Cerebellar nuclear complex (tissue), 1 donor: ENCODE measurements around the gene DLGAP4.

ENCODE experiments used
- DNase-seq, 2 experiments: peaks; one replicate each; lab custom pipeline; 2025; lab: John Stamatoyannopoulos, UW

The DLGAP4 gene

GRCh38 chr20:36477475-36477874, 171.3 kb downstream of the DLGAP4 start:
- DNase-seq, result no peak

- DNase-seq, result no peak
These were observed 172.2 kb downstream of the DLGAP4 start for GRCh38 chr20:36478137-36478905.

- DNase-seq, result no peak
These were observed 173.8 kb downstream of the DLGAP4 start for GRCh38 chr20:36479938-36480337.

DNA sequence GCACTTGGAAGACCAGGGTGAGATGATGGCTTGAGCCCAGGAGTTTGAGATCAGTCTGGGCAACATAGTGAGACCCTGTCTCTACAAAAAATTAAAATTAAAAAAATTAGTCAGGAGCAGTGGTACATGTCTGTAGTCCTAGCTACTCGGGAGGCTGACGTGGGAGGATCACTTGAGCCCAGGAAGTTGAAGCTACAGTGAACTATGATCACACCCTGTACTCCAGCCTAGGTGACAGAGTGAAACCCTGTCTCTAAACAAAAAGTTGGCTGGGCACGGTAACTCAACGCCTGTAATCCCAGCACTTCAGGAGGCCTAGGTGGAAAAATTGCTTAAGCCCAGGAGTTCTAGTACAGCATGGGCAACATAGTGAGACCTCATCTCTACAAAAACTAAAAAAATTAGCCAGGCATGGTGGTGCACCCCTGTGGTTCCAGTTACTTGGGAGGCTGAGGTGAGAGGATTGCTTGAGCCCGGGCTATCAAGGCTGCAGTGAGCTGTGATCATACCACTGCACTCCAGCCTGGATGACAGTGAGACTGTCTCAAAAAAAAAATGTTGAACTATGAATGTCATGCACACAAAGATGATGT, 174.4 kb downstream of the DLGAP4 start:
- DNase-seq, result no peak

GRCh38 chr20:36481380-36482043, 175.4 kb downstream of the DLGAP4 start:
- peak in 1 of 2 experiments; percentile 66 for DNase-seq

DNA sequence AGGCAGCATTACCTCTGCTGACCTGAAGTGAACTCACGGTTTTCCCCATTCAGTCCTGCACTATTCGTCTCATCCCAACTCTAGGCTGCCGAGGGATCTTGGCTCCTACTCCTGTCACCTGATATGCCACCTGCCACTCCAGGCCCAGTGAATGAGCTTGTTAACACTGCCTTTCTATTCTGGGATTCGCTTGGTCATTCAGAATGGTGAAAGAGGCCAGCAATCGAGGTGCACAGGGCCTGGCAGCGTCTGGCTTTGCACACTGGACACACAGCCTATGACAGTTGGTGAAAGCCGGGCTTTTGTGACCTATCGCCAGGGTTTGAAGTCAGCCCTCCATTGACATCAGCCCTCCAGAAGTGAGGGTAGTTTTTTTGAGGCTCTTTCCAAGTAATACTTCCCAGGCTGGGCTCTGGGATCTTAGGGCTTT, 175.9 kb downstream of the DLGAP4 start:
- DNase-seq, result peak; percentile 92 to 95

DNA sequence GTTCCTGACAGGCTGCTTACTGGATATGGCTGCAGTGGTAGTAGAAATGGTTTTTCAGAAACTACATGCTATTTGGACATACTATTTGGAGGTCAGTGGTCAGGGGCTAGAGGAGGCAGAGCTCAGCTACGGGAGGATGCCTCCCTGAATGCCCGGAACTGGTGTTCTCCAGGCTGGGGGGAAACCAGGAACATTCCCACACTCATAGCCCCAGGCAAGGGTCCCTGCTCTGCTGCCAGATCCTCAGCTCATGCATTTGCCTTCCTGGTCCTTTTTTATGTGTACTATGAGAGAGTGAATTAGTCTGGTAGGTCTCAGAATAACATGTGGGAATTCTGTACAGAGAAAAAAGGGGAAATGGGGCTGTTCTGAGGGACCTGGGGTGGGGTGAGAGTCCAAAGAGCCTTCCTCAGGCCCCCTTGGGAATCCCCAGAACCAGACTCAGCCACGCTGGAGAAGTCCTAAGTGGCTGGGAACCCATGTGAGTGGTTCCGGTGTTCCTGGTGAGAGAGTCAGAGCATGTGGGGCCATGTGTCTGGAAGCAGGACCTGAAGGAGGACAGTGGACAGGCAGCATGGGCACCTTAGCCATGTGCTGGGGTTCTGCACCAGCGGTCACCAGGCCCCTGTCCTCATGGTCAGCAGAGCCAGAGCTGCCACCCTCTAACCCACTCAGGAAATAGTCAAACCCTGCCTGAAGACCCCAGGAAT, 177.2 kb downstream of the DLGAP4 start:
- no peak for DNase-seq

GRCh38 chr20:36483919-36484808, 178.0 kb downstream of the DLGAP4 start:
- no peak for DNase-seq

- no peak for DNase-seq
These were observed 179.1 kb downstream of the DLGAP4 start for GRCh38 chr20:36485286-36485685.

DNA sequence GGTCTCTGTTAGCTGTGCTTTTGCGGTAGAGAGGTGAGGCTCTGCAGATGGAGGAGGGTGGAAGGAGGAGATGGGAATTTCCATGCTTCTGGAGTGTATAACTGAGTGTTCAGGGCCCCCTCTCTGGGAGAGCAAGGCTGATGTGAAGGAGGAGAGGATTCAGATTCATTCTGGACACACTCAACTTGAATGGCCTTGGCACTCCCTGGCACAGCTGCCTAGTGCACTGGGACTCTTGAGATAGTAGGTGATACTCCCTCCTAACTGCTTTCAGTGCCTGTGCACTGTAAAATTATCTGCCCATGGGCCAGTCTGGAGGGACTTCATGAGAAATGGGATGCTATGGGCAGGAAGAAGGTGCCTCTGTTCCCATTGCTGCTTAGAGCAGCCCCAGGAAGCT, 180.9 kb downstream of the DLGAP4 start:
- no peak for DNase-seq

DNA sequence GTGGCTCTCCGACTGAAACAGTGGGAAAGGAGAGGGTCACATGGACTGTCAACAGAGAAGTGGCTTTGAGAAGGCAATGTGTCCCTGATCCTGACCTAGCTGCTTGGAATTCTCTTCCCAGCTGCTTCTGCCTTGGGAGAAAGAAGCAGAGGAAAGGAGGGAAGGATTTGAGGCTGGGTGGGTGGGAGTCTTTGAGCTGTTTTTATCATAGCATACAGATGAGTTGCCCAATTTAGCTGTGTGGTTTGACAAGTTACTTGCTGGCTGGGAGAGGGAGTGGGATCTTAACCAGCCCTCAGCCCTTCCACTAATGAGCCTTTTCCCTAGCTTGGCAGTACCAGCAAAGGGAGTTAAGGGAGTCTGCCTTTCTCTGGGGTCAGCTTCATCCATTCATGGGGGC, 184.1 kb downstream of the DLGAP4 start:
- DNase-seq, result no peak

GRCh38 chr20:36491901-36492617, 185.9 kb downstream of the DLGAP4 start:
- DNase-seq, result no peak

DNA sequence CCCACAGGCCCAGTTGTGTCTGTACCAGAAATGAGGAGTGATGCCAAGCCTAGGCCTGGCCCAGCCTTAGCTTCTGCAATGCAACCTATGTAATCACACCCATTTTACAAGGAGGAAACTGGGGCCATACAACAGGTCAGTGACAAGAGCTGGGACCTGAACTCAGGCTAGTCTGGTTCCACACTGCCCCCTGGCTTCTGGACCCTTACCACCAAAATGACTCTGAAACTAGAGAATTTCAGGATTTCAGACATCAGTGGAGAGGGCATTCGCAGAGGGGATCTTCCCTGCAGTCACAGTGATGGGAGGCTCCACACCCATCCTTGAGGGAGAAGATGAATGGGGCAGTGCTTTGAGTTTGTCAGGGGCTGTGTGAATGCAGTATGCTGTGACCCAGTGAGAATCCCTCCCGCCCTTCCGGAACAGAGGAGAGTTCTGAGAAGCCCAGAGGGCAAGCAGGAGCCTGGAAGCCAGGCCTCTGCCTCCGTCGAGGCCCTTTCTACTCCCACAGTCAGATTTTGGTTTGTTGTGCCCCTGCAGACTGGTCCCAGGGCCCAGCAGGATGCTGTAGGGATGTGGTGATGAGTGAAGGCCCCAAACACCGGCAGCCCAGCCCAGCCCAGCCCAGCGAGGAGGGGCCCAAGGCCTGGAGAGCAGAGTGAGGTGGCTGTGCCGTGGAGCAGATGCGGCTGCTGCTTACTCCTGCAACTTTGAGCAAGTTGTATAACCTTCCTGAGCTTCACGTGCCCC, 187.1 kb downstream of the DLGAP4 start:
- no peak for DNase-seq

DNA sequence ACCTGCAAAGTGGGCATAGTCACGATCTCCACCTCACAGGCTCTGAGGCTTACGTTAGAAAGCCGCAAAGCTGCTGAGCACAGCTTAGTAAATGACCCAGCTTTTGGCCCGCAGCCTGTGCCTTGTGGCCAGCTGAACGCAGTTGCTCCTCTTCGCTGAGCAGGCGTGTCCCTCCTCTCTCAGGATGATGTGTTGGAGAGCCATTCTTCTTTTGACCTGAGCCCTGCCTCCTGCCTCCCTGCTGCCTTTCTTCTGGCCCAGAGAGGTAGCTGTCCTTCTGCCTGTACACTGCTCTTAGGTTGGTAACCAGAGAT, 187.6 kb downstream of the DLGAP4 start:
- no peak for DNase-seq

DNA sequence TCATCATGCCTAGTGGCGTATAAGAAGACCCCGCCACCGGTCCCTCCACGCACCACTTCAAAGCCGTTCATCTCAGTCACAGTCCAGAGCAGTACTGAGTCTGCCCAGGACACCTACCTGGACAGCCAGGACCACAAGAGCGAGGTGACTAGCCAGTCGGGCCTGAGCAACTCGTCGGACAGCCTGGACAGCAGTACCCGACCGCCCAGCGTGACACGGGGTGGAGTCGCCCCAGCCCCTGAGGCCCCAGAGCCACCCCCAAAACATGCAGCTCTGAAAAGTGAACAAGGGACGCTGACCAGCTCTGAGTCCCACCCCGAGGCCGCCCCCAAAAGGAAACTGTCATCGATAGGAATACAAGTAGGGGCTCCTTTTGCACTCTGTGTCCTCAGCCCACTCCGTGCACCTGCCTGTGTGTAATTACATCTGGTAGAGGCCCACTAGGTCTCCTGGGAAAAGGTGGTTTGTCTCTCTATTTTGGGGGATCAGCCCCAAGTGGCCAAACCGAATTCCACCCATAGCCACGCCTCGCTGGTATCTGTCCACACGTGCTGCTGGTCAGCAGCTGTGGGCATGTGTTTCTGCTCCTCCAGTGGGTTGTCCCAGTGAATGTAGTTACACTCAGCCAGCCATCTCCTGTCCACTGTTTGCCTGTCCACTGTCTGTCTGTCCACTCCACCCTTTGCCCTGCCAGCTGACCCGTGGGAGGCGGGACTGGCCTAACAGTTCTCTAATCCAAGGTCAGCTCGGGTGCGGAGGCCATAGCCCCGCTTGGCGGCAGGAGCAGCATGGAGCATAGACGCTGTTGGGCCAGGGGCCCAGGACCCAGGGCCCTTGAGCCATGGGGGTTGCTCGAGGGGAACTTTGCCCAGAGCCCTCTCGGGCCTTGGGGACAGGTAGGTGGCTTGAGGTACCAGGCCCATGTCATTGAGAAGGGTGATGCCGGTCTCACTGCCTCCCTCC, 190.8 kb downstream of the DLGAP4 start:
- no peak for DNase-seq

- DNase-seq, result no peak
These were observed 191.7 kb downstream of the DLGAP4 start for GRCh38 chr20:36497856-36498255.

DNA sequence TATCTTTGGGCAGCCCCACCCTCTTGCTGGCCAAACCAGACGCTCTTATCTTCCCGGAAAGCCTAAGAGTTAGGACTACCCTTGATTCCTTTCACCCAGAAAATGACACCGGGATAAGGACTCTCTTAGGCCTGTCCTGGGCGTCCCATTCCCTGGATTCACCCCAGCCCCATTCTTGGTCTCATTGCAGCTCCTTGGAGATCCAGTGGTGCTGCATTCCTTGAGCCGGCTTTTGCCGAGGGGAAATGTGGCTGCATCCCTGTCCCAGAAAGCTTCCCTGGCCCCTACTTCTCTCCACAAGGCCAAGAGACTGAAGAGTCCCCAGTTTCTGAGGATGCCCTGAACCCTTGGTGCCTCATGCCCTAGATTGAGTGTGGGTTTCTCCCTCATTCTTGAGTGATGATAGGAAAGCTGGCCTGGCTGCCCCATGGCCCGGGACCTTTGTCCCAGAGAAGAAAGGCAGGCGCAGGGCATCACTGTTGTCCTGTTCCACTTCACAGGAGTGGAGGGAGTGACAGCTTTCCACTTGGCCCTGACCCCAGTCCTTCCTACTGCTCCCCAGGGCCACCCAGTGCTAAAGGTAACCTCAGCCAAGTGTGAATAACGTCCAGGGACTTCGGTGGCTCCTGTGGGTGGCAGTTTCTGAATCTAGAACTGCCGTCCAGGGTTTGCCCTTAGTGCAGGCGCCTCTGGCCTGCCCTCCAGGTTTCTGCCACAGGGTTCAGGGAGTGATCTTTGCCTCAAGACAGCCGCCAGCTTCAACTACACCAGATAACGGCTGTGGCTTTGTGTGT, 192.4 kb downstream of the DLGAP4 start:
- DNase-seq, result no peak

DNA sequence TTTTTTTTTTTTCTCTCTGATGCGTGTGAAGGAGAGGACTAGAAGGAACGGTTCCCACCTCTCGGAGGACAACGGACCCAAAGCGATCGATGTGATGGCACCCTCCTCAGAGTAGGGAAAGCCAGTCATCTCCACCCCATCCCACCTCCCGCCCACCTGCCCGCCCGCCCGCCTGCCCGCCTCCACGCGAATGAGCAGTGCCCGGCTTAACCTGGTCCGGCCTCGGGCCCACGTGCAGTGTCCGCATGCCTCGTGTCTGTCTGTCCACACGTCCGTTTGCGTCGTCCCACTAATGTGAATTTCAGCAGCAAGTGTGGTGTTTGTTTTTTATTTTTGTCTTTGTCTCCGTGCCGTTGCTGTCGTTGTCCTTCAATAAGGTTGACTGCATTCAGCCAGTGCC, 193.1 kb downstream of the DLGAP4 start:
- DNase-seq, result no peak
